ENCODE results near the gene CUX1. TPM values are rescaled to one million over a fixed set of nuclear protein-coding genes. Genes with fewer than 3 reads are reported as not detected.

Gene CUX1
- total RNA-seq, 2 donors from 2014 or later: 42.0 to 47.5 TPM

- Histone ChIP-seq H3K4me1 (peaks cover 25% of the 10 kb centered on the region), H3K36me3 (replicated peaks in 1 of 2; ENCODE audit: insufficient read depth in 1 of 2, low read depth in 2 of 2) (no peaks in the 10 kb centered on the region), H3K9me3 (no peaks in the 10 kb centered on the region), H3K27ac (peak overlapping the region in 3 of 4 donors; percentile 34 to 56 (median 56)), H3K27me3 (no peaks in the 10 kb centered on the region), H3K4me3 (peak overlapping the region; percentile 74 to 80)
- WGBS, 2 donors: 0% methylated on average over 1 to 58 of the region's 69 CpGs
- intact Hi-C loops (cut with DNase I): no loop called here
- peak; percentile 46 for ATAC-seq
- DNase-seq: peak; percentile 39 to 61 (median 46)
- TF ChIP-seq POLR2A (IDR thresholded peaks at IDR 0.05): no peak
- no peak for TF ChIP-seq CTCF (IDR thresholded peaks at IDR 0.05)
These were observed 469.9 kb downstream of the CUX1 start for GRCh38 chr7:102287111-102287980.

GRCh38 chr7:102287981-102288278 lies 470.5 kb downstream of the CUX1 start:
- peaks cover 25% of the 10 kb centered on the region for H3K4me1 ChIP-seq
- 13 to 40% methylated on average over 1 to 5 of the region's 5 CpGs for WGBS, 2 donors
- peak overlapping the region in 1 of 2 donors; percentile 74 for H3K4me3 ChIP-seq
- DNase-seq (no peak), ATAC-seq (no peak)
- no peaks in the 10 kb centered on the region for H3K27me3 ChIP-seq
- H3K27ac ChIP-seq: no peak overlapping the region
- intact Hi-C loops (cut with DNase I): no loop called here
- H3K9me3 ChIP-seq: no peaks in the 10 kb centered on the region
- H3K36me3 ChIP-seq (replicated peaks in 1 of 2; ENCODE audit: insufficient read depth in 1 of 2, low read depth in 2 of 2): no peaks in the 10 kb centered on the region
- TF ChIP-seq POLR2A (IDR thresholded peaks at IDR 0.05): no peak
- no peak for TF ChIP-seq CTCF (IDR thresholded peaks at IDR 0.05)

GRCh38 chr7:102288285-102288930 lies 471.0 kb downstream of the CUX1 start:
- no peak overlapping the region for H3K4me3 ChIP-seq
- DNase-seq: no peak
- H3K4me1 ChIP-seq: peaks cover 25% of the 10 kb centered on the region
- no peaks in the 10 kb centered on the region for H3K9me3 ChIP-seq
- ATAC-seq: no peak
- WGBS, 2 donors: 43 to 55% methylated on average over 10 of the region's 10 CpGs
- no peak for TF ChIP-seq POLR2A (IDR thresholded peaks at IDR 0.05)
- no peak for TF ChIP-seq CTCF (IDR thresholded peaks at IDR 0.05)
- H3K27me3 ChIP-seq: no peaks in the 10 kb centered on the region
- H3K36me3 ChIP-seq (replicated peaks in 1 of 2; ENCODE audit: insufficient read depth in 1 of 2, low read depth in 2 of 2): no peaks in the 10 kb centered on the region
- intact Hi-C loops (cut with DNase I): no loop called here
- no peak overlapping the region for H3K27ac ChIP-seq

- H3K27ac ChIP-seq: no peak overlapping the region
- peaks cover 25% of the 10 kb centered on the region for H3K4me1 ChIP-seq
- intact Hi-C loops (cut with DNase I): no loop called here
- no peaks in the 10 kb centered on the region for H3K27me3 ChIP-seq
- H3K36me3 ChIP-seq (replicated peaks in 1 of 2; ENCODE audit: insufficient read depth in 1 of 2, low read depth in 2 of 2): no peaks in the 10 kb centered on the region
- no peaks in the 10 kb centered on the region for H3K9me3 ChIP-seq
- 77 to 85% methylated on average over 4 to 9 of the region's 9 CpGs for WGBS, 2 donors
- ATAC-seq (no peak), DNase-seq (no peak)
- H3K4me3 ChIP-seq: no peak overlapping the region
- no peak for TF ChIP-seq CTCF (IDR thresholded peaks at IDR 0.05)
- no peak for TF ChIP-seq POLR2A (IDR thresholded peaks at IDR 0.05)
These were observed 471.6 kb downstream of the CUX1 start for GRCh38 chr7:102289057-102289456.

Data from body of pancreas (tissue), 4 donors.